Mesodermal cell (in vitro differentiated cells): ENCODE data around the gene HTR5A.

ENCODE experiments used
- H3K27ac ChIP-seq: 2 replicates; pipeline ENCODE4 v1.7.0; 2013; ENCODE audit warnings: mild to moderate bottlenecking, low read depth, low read length, moderate library complexity; ENCODE audit not compliant: severe bottlenecking
- H3K36me3 ChIP-seq: 2 replicates; pipeline ENCODE4 v1.7.1; 2013; ENCODE audit warnings: mild to moderate bottlenecking, low read length, moderate library complexity; ENCODE audit not compliant: control insufficient read depth, insufficient read depth
- H3K4me1 ChIP-seq: one replicate; pipeline ENCODE4 v1.7.1; 2013; ENCODE audit warnings: mild to moderate bottlenecking, low read length; ENCODE audit not compliant: insufficient read depth, control insufficient read depth, poor library complexity, severe bottlenecking
- H3K4me3 ChIP-seq: 2 replicates; pipeline ENCODE4 v1.7.0; 2013; ENCODE audit warnings: low read length, control low read depth, mild to moderate bottlenecking; ENCODE audit not compliant: insufficient read depth, poor library complexity, severe bottlenecking; ENCODE audit errors: extremely low read depth
- H3K9me3 ChIP-seq: 2 replicates; pipeline ENCODE4 v1.7.1; 2013; ENCODE audit warnings: mild to moderate bottlenecking, low read length, moderate library complexity; ENCODE audit not compliant: control insufficient read depth
- WGBS, 2 experiments: methylation state at CpG; one replicate each; pipeline ENCODE4 v1.1.5; 2013; ENCODE audit warnings: missing lambda C conversion rate in 2 of 2; ENCODE audit not compliant: insufficient coverage in 2 of 2; 5-methylcytosine and 5-hydroxymethylcytosine counted together

HTR5A gene

DNA sequence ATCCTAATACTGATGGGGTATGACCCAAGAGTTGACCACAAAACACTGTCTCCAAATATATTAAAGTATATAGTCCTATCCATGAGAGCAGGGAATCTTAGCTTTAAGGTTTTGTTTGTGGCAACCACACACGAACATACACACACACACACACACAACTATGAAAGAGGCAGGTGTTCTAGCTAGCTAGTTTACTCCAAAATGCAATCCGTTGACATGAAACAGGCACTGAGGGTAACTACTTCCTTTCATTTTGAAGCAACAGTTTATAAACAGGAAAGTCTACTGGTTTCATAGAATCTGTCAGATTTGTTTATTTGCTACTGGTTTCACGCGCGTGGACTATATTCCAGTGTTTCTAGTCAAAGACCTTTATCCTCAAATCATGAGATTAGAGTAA, 14.8 kb downstream of the HTR5A start:
- Histone ChIP-seq H3K4me3 (no peak overlapping the region), H3K9me3 (no peaks in the 10 kb centered on the region), H3K4me1 (no peaks in the 10 kb centered on the region), H3K27ac (no peak overlapping the region), H3K36me3 (no peaks in the 10 kb centered on the region)
- WGBS, 2 experiments: 73 to 88% methylated on average over 2 to 4 of the region's 5 CpGs

DNA sequence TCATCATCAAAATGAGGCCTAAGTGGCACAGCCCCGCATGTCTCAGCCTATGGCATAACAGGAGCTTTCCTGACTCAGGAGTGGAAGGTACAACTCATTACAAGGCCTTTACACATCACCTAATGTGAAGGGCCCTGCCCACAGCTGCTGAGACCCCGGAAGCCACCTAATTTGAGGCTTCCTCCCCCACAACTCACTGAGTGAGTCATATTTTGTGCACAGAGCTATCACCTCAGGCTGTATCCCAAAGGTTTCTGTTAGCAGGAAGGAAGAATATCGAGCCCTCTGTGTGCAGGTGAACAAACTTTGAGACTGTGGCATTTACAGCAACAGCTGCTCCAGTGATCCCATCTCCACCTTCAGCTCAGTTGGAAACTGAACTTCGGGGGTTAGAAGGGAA, 20.6 kb downstream of the HTR5A start:
- no peak overlapping the region for H3K27ac ChIP-seq
- no peaks in the 10 kb centered on the region for H3K36me3 ChIP-seq
- H3K9me3 ChIP-seq: no peaks in the 10 kb centered on the region
- H3K4me3 ChIP-seq: no peak overlapping the region
- H3K4me1 ChIP-seq: no peaks in the 10 kb centered on the region
- 100% methylated on average over 3 of the region's 4 CpGs; no CpG with 5 or more reads in 1 of the 2 experiments for WGBS, 2 experiments

DNA sequence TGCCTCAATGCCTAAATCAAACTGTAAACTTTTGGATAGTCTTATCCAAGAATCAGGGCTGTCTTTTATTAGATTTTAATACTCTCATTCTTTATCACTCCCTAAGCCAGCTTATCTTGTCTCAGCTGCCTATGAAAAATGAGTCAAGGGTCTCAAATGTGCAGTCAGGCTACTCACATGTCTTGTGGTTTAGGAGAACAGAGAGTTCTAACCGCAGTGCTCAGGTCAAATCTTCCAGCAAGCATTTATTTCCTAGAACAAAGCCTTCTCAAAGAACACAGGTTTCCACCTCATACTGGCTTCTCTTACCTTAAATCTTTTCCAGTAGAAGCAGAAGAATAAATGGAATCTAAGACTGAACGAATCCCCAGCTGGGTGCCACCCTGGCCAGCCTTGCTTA, 23.5 kb downstream of the HTR5A start:
- Histone ChIP-seq H3K4me1 (no peaks in the 10 kb centered on the region), H3K9me3 (no peaks in the 10 kb centered on the region), H3K4me3 (no peak overlapping the region), H3K27ac (no peak overlapping the region), H3K36me3 (no peaks in the 10 kb centered on the region)
- 84 to 100% methylated on average over 1 to 2 of the region's 2 CpGs for WGBS, 2 experiments

DNA sequence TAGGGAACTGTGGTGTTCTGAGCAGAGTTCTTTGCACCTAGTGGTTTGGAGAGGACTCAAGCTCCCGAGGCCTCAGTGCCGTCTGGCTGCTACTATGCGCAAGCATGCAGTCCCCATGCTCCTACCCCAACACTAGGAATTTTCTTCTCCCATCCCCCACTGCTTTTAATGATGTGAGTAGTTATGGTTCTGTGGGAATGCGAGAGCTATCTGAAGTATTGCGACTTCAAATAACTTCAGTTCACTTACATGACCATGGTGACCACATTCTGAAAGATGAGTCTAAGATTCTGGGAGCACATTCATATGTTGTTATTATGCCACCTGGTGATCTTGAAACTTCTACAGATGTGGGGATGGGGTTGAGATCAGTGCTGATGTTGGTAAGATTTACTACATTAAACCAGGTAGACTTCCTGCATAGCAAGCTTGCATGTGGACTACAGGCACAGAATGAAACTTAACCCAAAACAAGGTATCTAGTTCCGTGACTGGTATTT, 24.6 kb downstream of the HTR5A start:
- Histone ChIP-seq H3K27ac (no peak overlapping the region), H3K4me3 (no peak overlapping the region), H3K36me3 (no peaks in the 10 kb centered on the region), H3K9me3 (no peaks in the 10 kb centered on the region), H3K4me1 (no peaks in the 10 kb centered on the region)
- 47 to 75% methylated on average over 1 to 2 of the region's 6 CpGs for WGBS, 2 experiments

DNA sequence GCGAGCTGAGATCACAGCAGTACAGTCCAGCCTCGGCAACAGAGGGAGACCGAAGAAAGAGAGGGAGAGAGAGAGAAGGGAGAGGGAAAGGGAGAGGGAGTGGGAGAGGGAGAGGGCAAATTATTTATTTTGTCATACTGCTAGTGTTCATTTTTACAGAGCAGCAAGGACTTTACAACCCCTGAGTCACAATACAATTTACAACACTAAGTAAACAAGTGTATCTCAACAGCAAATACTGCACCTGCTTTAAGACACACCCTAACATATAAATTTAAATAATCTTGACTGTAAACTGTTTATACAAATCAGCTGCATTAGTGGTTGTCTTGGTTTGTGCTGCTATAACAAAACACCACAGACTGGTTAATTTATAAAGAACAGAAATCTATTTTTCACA, 27.2 kb downstream of the HTR5A start:
- H3K9me3 ChIP-seq: no peaks in the 10 kb centered on the region
- no peak overlapping the region for H3K27ac ChIP-seq
- H3K4me3 ChIP-seq: no peak overlapping the region
- WGBS, 2 experiments: 79 to 84% methylated on average over 3 of the region's 3 CpGs
- H3K36me3 ChIP-seq: no peaks in the 10 kb centered on the region
- H3K4me1 ChIP-seq: no peaks in the 10 kb centered on the region

DNA sequence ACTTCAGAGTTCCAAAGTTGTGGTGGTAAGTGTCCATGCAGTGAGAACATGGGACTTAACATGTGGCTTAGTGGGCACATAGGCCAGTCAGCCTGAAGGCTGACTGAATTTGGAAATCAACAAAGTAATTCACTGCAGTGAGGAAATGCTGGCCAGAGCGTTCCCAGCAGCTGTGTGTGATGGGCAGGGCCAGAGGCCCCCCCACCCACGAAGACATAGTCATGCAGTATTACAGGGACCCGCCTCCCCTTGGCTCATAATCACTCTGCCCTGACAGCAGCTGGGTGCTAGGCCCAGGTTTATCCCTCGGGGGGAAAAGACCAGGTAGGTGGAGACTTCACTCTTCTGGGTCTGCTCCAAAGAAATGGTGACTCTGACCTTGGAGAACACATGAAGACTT, 33.7 kb downstream of the HTR5A start:
- WGBS, 2 experiments: 77 to 96% methylated on average over 3 to 4 of the region's 4 CpGs
- no peaks in the 10 kb centered on the region for H3K36me3 ChIP-seq

DNA sequence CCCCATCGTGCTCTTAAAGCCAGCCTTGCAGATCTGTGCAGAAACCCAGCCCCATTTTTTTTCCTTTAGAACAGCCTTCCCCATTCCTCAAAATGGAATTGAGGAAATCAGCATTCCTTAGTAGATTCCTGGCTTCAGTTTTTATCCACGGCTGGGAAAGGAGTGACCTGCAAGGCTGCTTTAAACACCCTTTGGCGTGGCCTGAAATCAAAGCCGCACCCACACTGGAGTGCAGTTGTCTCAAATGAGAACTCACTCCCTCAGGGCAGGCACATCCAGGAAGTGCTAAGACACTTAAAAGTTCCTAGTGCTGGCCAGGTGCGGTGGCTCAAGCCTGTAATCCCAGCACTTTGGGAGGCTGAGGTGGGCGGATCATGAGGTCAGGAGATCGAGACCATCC, 34.8 kb downstream of the HTR5A start:
- H3K4me1 ChIP-seq: no peaks in the 10 kb centered on the region
- 92 to 95% methylated on average over 3 to 4 of the region's 7 CpGs for WGBS, 2 experiments
- no peak overlapping the region for H3K27ac ChIP-seq
- no peak overlapping the region for H3K4me3 ChIP-seq
- no peaks in the 10 kb centered on the region for H3K36me3 ChIP-seq
- no peaks in the 10 kb centered on the region for H3K9me3 ChIP-seq

More for the DNA sequence above, 33.7 kb downstream of the HTR5A start:
- no peak overlapping the region for H3K27ac ChIP-seq
- H3K9me3 ChIP-seq: no peaks in the 10 kb centered on the region
- H3K4me1 ChIP-seq: no peaks in the 10 kb centered on the region
- no peak overlapping the region for H3K4me3 ChIP-seq

DNA sequence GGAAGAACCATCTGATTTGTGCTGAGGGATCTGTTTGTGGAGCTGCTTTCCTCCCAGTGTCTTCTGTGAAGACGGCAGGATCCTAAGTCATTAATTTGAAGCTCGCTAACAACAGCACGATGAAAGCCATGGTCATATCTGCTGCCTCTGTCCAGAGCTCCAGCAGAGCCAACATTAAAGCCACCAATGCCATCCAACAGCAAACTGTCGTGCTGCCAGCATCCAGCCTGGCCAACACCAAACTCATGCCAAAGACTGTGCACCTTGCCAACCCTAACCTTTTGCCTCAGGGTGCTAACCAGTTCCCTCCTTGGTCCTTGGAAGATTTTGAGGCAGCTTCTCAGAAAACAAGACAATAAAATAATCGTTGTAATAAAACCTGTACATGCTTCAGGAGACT, 36.2 kb downstream of the HTR5A start:
- no peaks in the 10 kb centered on the region for H3K36me3 ChIP-seq
- H3K4me3 ChIP-seq: no peak overlapping the region
- H3K9me3 ChIP-seq: no peaks in the 10 kb centered on the region
- H3K4me1 ChIP-seq: no peaks in the 10 kb centered on the region
- WGBS, 2 experiments: 81 to 100% methylated on average over 3 to 4 of the region's 5 CpGs
- no peak overlapping the region for H3K27ac ChIP-seq

DNA sequence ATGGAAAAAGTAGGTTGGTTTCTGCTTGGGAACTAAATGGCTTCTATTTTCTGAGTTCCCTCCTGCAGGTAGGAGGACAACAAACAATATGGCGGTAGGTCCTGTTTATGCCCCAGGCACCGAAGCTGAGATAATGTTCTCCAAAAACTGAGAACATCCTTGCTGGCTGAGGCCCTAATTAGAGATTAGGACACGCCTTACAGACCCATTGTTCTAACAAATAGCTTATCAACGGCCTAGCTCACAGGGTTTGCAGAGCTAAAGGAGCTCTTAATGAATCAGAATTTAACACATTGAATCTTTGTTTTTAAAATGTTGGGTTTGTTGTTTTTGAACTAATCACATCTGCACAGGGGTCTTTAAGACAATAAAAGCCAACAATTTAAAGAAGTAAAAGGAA, 37.0 kb downstream of the HTR5A start:
- no peaks in the 10 kb centered on the region for H3K9me3 ChIP-seq
- H3K4me1 ChIP-seq: no peaks in the 10 kb centered on the region
- 90 to 100% methylated on average over 2 to 3 of the region's 4 CpGs for WGBS, 2 experiments
- H3K27ac ChIP-seq: no peak overlapping the region
- no peaks in the 10 kb centered on the region for H3K36me3 ChIP-seq
- H3K4me3 ChIP-seq: no peak overlapping the region

DNA sequence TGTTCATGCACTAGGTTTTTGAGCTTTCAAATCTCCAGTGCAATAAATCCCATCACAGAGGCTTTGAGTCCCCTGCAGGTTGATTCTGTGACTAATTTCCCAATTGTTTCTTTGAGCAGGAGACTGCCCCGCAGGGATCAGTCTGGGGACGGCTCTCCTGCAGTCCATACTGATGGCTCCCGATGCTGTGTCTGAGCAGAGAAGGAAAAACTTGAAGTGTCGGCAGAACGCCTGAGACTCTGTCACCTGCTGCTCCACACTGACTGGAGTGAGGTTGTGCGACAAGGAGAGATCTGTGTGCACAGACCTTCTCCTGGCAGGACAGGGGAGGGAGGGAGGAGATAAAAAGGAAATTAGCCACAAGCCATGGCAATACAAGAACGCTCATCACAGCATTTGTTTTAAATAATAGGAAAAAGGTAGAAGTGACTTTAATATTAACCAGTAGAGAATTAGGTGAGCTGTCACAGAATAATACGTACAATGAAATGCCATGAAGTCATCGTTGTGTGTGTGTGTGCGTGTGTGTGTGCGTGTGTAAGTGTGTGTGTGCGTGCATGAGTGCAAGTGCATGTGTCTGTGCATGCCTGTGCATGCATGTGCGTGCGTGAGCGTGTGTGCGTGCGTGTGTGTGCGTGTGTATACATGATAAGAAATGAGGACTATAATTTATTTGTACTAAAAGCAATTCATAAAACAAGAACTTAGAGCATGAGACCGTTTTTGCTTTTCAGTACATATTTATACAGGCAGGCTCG, 38.2 kb downstream of the HTR5A start:
- Histone ChIP-seq H3K4me1 (no peaks in the 10 kb centered on the region), H3K9me3 (no peaks in the 10 kb centered on the region), H3K36me3 (no peaks in the 10 kb centered on the region), H3K27ac (no peak overlapping the region), H3K4me3 (no peak overlapping the region)
- 78 to 79% methylated on average over 15 of the region's 20 CpGs for WGBS, 2 experiments

DNA sequence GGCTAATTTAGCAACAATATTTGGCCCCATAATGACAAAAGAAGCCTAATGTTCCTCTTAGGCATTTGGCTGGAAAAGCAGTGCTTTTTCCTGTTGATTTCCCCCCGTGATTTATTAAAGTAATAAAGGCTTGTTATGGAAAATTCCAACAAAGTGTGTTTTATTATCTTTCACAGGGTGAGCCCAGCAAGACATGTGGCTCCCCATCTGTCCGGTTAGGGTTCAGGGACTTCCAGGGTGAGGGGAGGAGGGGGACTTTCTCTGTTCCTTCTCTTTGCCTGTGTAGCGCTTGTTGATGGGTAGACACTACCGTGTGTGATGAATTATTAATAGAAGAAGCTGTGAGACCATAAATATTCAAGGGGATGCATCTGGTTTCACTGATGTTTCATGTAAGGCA, 39.0 kb downstream of the HTR5A start:
- Histone ChIP-seq H3K27ac (no peak overlapping the region), H3K9me3 (no peaks in the 10 kb centered on the region), H3K36me3 (no peaks in the 10 kb centered on the region), H3K4me1 (no peaks in the 10 kb centered on the region), H3K4me3 (no peak overlapping the region)
- 78% methylated on average over 1 to 2 of the region's 4 CpGs for WGBS, 2 experiments
